ENCODE measurements around the gene C16orf78. TPM values are rescaled to one million over a fixed set of nuclear protein-coding genes. Genes with fewer than 3 reads are reported as not detected.

The C16orf78 gene
- total and polyA plus RNA-seq, 7 donors, result not detected

DNA sequence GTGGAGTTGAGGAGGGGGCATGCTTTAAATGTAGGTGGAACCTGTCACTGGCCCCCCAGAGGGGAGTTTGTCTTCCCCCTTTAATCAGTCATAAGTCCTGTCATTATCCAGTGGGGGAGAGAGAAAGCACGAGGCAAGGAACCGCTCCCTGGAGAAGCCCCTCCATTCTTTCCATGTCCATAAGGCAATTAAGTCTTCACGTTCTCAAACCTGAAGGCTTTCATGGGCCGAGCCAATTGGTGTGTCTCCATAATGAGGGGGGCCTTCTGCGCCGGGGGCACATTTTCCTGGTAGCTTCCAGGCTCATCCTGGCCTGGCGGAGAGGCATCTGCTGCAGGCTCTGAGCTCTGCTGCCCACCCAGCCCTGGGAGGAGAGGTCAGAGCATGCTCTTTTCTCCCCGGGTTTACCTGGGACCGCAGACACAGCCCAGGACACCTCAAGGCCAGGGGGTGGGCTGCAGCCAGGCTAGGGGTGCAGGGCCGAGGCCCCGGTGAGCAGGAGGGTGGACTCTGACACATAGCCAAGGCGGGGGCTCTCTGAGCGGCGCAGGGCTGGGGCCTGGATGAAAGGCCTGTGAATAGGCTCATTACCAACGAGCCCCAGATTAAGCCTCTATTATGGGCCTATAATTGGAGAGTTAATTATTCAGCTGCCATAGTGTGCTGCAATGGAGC lies 42.5 kb downstream of the C16orf78 start:
- Histone ChIP-seq H3K27ac (no peak overlapping the region), H3K9me3 (no peaks in the 10 kb centered on the region), H3K4me1 (peaks cover 0 to 15% (median 7%) of the 10 kb centered on the region in 4 donors), H3K4me3 (no peak overlapping the region), H3K27me3 (peaks cover 0 to 3% (median 0%) of the 10 kb centered on the region in 3 donors), H3K36me3 (no peaks in the 10 kb centered on the region)
- WGBS, 2 donors, result 76 to 83% methylated on average over 15 of the region's 15 CpGs
- TF ChIP-seq EP300 (IDR thresholded peaks at IDR 0.05) (no peak), CTCF (IDR thresholded peaks at IDR 0.05) (no peak), POLR2AphosphoS5 (IDR thresholded peaks at IDR 0.05) (no peak), POLR2A (IDR thresholded peaks at IDR 0.05) (no peak)
- intact Hi-C loops (cut with DNase I), result no loop called here
- DNase-seq, result no peak

DNA sequence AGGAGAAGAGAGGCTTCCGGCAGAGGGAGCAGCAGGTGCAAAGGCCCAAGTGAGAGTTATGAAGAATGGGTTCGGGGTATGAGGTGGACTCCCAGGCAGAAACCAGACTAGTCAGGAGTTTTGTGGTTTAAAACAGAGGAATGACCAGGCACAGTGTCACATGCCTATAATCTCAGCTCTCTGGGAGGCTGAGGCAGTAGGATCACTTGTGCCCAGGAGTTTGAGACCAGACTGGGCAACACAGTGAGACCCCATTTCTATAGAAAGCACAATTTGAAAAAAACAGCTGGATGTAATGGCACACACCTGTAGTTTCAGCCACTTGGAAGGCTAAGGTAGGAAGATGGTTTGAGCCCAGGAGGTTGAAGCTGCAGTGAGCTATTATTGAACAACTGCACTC lies 43.8 kb downstream of the C16orf78 start:
- no peak for TF ChIP-seq EP300 (IDR thresholded peaks at IDR 0.05)
- no peak for TF ChIP-seq POLR2AphosphoS5 (IDR thresholded peaks at IDR 0.05)
- TF ChIP-seq CTCF (IDR thresholded peaks at IDR 0.05), result no peak
- TF ChIP-seq POLR2A (IDR thresholded peaks at IDR 0.05), result no peak
- DNase-seq, result no peak
- H3K9me3 ChIP-seq, result no peaks in the 10 kb centered on the region
- no peak overlapping the region for H3K4me3 ChIP-seq
- H3K4me1 ChIP-seq, result peaks cover 0 to 15% (median 7%) of the 10 kb centered on the region in 4 donors
- intact Hi-C loops (cut with DNase I), result no loop called here
- peaks cover 0 to 3% (median 0%) of the 10 kb centered on the region in 3 donors for H3K27me3 ChIP-seq
- no peak overlapping the region for H3K27ac ChIP-seq
- no peaks in the 10 kb centered on the region for H3K36me3 ChIP-seq
- WGBS, 2 donors, result 93% methylated on average over 2 of the region's 2 CpGs

DNA sequence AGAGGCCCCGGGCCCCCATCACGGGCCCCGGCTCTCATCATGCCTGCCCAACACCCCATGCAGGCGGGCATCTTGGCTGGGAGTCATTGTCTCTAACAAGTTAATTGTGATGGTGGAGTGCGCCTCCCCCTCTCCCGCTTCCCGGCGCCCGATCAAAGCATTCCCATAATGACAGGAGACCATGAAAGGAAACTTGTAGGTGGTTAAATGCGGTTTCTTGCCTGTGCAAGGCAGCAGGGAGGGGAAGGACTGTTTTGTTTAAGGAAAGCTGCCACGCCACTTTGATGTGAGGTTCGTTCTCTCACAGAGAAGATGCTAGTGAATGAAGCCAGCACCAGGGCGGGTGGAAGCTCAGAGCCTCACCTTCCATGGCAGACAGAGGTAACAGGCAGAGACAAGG lies 45.4 kb downstream of the C16orf78 start:
- Histone ChIP-seq H3K36me3 (no peaks in the 10 kb centered on the region), H3K27me3 (peaks cover 0 to 3% (median 0%) of the 10 kb centered on the region in 3 donors), H3K27ac (peak overlapping the region in 1 of 4 donors; percentile 7), H3K4me3 (no peak overlapping the region), H3K9me3 (no peaks in the 10 kb centered on the region), H3K4me1 (peaks cover 0 to 15% (median 7%) of the 10 kb centered on the region in 4 donors)
- 46 to 73% methylated on average over 13 of the region's 13 CpGs for WGBS, 2 donors
- TF ChIP-seq POLR2A (IDR thresholded peaks at IDR 0.05) (no peak), EP300 (IDR thresholded peaks at IDR 0.05) (no peak), CTCF (IDR thresholded peaks at IDR 0.05) (no peak), POLR2AphosphoS5 (IDR thresholded peaks at IDR 0.05) (no peak)
- DNase-seq, result no peak
- intact Hi-C loops (cut with DNase I), result no loop called here

GRCh38 chr16:49419862-49420261 lies 46.3 kb downstream of the C16orf78 start:
- no peak overlapping the region for H3K4me3 ChIP-seq
- 28 to 52% methylated on average over 3 of the region's 3 CpGs for WGBS, 2 donors
- no peak for DNase-seq
- H3K4me1 ChIP-seq, result peaks cover 0 to 15% (median 7%) of the 10 kb centered on the region in 4 donors
- no peaks in the 10 kb centered on the region for H3K36me3 ChIP-seq
- intact Hi-C loops (cut with DNase I), result no loop called here
- peaks cover 0 to 3% (median 0%) of the 10 kb centered on the region in 3 donors for H3K27me3 ChIP-seq
- TF ChIP-seq POLR2AphosphoS5 (IDR thresholded peaks at IDR 0.05) (no peak), POLR2A (IDR thresholded peaks at IDR 0.05) (no peak), EP300 (IDR thresholded peaks at IDR 0.05) (no peak), CTCF (IDR thresholded peaks at IDR 0.05) (no peak)
- H3K9me3 ChIP-seq, result no peaks in the 10 kb centered on the region
- no peak overlapping the region for H3K27ac ChIP-seq
